NCI-H1105 treated with DMSO at 0.1 percent for 48 hours (cell line): Measurements from ENCODE around the gene NAV1.
"Not testable (repeated sequence)": the region's sequence is repeated elsewhere in the genome, so short reads cannot be mapped to it uniquely, and the experiment has no call there.

Source experiments
- DNase-seq: peaks from one replicate; lab custom pipeline; 2025; lab: John Stamatoyannopoulos, UW

The NAV1 gene

DNA sequence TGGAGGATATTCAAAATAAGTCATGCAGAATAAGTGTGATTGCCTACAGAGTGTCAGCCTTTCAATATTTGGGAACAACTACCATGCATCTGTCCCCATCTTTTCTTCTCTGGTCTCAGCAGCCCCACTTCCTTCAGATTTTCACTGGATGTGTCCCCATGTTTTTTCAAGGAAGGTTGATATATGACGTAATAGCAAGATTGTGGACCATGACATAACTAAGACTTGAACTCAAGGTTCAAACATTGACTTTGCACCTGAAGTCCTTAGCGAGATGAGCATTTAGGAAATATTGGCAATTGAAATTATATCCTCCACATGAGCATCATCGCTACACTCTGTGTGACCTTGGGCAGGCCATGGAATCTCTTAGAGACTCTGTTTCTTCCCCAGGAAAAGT is 5.8 kb downstream of the NAV1 start:
- DNase-seq, result no peak

DNA sequence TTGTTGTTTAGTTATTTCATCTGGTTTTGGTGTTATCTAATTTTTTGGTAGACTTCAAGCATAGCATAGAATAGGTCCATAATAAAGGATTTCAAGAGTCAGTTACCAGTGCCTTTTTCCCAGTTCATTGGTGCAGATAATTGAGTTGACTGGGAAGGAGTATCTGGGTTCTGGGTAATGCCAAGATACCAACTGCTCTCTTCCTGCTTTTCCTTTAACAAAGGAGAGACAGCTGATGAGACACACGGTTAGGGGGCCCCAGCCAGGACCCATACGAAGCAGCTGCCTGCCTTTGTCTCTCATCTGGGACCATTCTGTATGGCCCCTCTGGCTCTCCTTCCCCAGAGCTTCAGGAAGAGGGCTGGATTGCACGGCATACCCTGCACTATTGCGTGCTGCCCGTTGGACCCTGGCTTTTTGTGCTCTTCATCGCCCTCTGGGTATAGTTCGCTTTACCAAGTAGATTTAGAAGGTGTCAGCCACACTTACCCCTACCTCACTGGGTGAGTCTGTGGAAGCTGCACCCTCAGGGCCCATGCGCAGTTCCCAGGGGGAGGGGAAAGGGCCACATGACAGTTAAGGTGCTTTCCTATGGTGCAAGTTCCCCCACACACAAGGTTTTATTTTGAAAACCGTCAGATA is 7.0 kb downstream of the NAV1 start:
- peak; percentile 16 for DNase-seq

DNA sequence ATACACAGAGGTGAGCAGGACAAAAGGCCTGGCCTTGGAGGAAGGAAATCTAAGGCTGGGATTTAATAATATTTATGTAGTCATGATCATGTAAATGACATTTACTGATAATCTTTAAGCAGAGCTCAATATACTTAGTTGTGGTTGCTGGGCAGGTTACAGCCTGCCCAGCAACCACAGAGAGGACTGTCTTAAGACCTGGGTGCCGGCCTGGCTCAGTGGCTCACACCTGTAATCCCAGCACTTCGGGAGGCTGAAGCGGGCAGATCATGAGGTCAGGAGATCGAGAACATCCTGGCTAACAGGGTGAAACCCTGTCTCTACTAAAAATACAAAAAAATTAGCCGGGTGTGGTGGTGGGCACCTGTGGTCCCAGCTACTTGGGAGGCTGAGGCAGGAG is 10.6 kb downstream of the NAV1 start:
- not testable (repeated sequence) for DNase-seq

DNA sequence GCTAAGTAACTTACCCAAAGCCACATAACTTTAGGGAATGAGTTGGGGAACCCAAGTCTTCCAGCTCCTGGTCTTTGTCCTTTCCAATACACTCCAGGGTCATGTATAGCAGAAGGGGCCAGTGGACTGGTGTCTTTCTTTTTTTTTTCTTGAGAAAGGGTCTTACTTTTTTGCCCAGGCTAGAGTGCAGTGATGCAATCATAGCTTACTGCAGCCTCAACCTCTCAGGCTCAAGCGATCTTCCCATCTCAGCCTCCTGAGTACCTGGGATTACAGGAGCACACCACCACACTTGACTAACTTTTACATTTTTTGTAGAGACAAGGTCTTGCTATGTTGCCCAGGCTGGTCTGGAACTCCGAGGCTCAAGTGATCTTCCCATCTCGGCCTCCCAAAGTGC is 12.2 kb downstream of the NAV1 start:
- DNase-seq, result no peak

DNA sequence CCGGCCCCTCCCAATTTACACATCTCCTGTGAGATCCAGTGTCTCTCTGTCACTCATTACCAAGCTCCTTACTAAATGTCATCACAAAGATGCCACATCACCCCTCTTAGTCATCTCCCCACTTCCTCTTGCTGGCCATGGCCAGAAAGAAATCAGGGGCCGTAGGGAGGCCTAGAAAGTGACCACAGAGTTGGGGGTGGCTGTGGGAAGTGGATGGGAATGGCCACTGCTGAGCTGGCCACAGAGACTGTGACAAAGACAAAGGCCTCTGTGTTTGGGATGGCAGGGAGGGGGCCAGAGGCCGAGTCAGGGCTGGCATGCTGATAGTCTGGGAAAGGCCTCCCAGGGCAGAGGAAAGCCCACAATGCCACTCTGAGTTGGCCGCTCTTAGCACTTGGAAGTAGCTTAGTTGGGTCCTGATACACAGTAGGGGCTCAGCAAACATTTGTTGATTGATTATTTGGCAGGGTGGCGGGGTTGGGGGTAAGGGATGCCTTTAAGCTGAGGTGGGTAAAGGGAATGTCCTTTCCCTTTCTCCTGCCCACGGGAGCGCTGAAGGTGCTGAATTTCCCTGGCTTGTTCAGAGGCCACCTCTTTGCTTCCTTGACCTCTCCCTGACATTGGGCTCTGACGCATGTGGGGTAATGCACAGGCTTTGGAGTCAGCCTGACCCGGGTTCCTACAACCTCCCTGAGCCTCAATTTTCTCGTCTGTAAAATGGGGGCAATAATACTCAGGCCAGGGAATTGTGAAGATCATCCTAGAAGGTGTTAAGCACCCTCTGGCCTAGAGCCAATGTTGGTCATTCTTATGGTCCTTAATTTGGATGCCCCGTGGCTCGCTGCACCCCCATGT is 13.2 kb downstream of the NAV1 start:
- DNase-seq, result no peak

DNA sequence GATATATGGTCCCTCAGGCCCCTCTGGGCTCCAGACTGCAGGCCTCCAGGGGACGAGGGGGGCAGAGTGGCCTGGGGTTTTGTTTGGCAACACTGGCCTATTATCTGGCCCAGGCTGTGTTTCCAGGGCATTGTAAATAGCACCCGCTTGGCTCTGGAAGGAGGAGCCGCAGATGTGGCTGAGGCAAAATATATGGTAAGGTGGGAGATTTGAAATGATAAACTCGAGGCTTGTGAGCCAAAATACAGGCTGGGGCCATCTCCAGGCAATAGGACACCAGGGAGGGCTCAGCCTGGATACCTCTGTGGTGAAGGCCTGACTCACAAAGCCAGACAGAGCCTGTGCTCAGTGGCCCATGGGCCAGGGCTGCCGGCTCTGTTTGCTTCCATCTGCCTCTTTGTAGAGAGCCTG is 14.0 kb downstream of the NAV1 start:
- DNase-seq, result no peak

DNA sequence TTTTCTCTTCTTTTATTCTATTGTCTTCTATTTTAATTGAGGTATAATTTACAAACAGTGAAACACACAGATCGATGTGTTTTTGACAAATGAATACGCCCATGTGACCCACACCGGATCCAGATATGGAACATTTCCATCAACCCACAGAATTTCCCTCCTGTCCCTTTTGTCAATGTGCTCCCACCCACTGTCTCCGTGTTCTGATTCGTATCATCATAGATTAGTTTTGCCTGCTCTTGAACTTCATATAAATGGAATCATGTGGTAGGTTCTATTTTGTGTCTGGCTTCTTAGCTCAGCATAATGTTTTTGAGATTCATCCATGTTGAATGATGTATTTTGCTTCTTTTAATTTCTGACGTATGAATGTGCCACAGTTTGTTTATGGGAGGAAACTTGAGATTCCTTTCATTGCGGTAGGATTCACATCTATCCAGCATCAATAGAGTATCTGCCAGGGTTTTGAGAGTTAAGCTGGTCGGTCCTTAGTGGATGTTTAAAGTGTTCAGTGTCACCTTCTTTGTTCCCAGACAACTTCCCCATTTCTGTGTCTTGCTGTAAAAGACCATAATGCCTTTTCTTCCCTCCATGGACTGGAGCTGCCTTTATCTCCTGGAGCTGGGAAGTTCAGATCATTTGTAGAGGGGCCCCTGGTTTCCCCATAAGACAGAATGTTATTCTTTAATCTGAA is 14.7 kb downstream of the NAV1 start:
- DNase-seq, result no peak

DNA sequence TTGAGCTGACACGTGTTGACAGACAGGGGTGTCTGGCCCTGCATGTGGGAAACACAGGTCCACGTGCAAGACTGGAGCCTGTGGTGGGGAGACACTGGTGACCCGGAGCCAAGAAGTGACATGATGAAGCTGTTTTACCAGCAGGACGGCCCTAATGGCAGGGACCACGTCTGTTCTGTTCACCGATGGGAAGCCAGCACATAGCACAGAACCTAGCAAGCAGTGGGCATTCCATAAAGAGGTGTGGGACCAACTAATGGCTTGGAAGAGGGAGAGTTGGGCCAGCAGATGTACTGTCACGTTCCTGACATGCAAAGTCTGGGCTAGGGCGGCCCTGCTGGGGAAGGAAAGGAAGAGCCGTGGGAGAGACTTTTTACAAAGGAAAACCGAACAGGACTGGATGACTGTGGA is 15.3 kb downstream of the NAV1 start:
- DNase-seq, result no peak

DNA sequence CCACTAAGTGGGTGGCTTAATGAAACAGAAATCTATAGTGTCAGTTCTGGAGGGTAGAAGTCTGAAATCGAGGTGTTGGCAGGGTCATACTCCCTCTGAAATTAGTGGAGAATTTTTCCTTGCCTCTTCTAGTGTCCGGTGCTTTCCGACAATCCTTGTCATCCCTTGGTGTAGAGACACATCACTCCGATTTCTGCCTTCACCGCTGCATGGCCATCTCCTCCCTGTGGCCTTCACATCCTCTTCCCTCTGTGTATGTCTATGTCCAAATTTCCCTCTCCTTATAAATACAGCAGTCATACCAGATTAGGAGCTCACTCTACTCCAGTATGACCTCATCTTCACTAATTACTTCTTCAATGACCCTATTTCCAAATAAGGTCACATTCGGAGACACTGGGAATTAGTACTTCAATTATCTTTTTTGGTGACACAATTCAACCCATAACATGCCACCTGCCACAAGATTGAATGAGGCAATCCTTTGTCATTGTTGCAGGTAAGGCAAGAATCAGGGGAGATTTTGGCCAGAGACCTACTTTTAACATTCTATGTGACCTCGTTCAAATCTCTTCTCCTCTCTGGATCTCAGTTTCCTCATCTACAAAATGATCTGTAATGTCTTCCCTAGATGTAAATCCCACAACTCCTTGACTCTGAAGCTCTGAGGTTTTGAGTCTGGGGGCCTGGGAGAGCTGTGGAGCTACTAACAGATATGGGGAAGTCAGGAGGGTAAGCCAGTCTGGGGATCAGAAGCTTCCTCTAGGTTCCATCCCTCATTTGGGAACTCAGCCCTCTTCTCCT is 16.1 kb downstream of the NAV1 start:
- DNase-seq, result peak; percentile 39

DNA sequence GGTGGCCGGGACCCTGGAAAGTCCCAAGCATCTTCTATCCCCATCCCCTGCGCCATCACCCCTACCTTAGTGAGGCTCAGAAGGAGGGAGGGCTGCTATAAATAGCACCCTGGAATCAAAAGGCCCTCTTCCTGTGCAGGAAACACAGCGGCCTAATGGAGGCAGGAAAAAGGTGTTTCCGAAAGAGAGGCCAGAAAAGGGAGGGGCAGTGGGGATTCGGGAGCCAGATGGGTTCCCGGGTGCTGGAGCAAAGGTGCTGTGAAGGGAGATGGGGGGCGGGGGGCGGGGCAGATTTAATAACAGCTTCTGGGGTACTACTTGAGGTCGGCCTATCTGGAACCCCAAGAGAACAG is 16.6 kb downstream of the NAV1 start:
- DNase-seq, result no peak

DNA sequence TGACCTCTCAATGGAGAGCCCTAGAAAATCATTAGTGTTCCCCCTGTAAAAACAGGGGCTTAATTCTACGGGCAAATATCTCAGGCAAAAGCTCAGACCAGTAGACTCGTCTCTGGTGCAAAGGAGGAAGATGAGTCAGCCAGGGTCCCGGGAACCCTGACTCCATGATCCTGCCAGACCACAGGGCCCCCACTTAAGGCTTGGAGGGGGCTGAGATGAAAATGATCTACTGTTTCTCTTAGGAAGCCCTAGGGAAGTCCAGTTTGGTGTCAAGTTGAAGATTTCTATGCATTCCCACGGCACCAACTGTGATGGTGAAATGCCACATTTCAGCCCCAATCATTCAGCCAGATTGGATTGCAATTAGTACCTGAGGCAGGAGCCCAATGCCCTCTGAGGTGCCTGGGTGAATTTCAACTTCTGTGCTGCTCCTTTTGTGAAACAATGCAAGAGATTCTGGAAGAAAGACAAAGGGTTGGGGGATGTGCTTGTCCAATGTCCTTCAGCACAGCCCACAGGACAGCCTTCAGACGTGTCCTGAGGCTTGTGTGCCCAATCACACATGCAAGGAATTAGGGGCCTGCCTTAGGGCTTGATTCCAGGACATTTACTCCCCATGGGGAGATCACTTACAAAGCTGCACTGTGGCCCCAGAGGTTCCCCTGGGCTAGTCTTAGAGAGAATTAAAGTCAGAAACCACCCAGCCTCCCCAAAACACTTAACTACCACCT is 18.1 kb downstream of the NAV1 start:
- DNase-seq, result no peak

DNA sequence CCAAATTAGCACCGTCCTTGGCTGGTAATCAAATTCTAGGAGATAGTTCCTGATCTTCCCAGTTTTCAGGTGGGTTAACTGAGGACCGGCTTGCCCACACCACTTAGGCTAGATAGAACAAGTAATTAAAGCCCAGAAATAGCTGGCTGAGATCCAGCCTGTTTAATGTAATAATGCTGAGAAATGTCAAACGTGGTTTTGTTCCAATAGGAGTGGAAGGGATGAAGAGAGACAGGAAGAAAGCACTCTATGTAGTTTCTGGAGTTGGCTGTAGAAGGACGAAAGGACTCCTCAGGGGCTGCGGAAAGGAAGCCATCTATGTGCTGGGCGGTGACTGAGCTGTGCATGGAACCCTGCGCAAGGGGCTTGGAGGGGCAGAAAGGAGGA is 18.6 kb downstream of the NAV1 start:
- peak; percentile 36 for DNase-seq

DNA sequence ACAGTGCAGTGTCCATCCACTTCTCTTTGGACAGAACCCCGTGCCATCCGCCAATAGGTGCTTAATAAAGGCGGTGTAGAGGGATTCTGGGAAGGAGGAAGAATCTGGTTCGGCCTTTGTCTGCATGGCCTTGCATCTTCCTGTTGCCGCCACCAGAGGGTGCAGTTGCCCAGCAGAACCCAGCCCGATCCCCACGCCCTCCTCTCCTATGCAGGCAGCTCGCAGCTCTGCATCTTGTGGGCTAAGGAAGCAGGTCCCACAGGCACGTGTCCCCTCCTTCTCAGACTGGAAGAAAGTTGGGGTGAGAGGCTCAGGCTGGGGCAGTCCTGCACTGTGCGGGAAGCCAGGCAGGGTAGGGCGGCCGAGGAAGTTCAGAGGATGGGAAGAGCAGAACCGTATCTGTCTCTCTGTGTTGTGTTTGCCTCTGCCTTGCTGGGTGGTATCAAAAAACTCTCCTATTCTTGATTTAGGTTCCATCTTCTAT is 20.8 kb downstream of the NAV1 start:
- DNase-seq, result peak; percentile 77

DNA sequence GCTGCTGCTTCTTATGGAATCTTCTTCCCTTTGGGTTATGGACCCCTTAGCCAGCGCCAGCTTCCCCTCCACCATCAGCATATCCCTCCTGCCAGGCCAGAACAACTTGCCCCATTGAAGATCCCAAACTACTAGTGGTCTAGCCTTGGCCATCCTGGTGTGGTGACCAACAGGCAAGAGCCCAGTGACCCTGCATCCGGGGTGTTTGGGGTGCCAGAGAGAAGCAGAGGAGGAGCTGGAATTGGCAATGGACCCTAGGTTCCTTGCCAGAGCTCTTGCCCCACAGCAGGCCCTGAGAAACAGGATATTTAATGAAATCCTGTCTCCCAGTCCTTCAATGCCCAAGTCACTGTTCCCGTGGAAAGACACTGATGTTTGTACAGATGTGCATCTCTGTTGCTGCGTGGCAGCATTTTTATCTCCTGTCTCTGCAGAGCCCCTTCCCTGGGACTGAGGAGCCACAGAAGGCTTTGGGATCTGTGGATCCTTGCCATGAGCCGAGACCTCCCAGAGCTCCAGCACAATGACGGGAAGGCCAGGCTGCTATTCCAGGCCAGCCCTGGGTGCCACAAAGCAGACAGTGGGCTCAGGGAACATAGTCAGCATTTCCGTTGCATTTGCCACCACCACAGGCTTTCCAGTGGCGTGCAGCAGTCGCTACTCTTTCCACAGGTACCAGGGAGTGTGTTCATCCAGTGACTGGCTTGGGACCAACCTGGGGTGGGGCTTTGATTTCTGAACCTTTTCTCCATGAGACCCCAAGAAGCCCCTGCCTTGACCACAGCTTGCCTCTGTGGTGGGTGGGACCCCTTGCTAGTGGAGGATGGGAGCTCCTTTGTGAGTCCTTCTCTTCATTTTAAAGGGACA is 21.6 kb downstream of the NAV1 start:
- DNase-seq, result no peak

DNA sequence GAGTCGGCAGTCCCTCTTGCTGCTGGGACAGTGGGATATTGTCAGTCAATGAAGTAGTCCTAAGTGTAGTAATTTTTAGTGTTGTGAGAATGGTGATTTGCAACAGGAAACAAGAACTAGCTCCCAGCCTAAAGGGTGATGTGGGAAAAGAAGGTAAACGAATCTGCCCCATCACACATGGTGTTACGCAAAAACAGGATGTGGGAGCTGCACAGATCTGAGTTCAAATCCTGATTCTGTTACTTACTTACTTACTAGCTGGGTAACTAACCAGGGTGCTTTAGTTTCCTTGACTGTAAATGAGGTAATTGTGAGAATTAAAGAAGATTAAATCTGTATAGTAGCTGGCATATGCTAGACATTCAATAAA is 22.3 kb downstream of the NAV1 start:
- DNase-seq, result no peak

DNA sequence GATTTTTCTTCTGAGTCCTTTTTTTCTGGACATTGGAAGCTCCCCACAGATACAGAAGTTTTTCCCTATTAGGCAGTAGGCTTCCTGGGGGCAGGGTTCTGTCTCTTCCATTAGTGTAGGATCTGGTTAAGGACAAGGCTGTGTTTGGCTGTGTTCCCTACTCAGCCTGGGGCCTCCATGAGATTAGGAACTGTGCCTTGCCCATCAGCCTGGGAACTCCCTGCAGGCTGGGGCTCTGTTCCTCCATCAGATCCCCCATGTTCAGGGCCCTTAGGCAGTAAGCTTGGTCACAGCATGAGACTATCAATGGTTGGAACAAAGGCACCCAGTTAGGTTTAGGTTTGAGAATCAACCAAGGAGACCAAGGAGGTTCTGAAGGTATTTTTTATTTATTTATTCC is 22.7 kb downstream of the NAV1 start:
- no peak for DNase-seq

DNA sequence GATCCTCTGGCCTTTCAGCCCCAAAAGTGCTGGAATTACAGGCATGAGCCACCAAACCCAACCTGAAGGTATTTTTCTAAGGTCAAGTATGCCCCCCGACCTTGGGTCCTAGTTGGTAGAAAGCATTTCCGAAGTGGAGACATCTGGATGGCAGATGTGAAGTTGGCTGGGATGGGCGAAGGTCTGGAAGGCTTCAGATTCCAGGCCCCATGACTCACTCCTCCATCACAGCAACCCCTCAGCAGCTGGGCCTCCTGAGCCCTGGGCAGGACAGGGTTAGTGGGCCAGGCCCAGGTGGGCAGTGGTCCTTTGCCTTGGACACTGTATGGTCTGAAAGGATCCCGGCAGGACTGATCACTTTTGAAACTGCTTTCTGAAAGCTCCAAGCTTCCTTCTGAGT is 23.3 kb downstream of the NAV1 start:
- no peak for DNase-seq

DNA sequence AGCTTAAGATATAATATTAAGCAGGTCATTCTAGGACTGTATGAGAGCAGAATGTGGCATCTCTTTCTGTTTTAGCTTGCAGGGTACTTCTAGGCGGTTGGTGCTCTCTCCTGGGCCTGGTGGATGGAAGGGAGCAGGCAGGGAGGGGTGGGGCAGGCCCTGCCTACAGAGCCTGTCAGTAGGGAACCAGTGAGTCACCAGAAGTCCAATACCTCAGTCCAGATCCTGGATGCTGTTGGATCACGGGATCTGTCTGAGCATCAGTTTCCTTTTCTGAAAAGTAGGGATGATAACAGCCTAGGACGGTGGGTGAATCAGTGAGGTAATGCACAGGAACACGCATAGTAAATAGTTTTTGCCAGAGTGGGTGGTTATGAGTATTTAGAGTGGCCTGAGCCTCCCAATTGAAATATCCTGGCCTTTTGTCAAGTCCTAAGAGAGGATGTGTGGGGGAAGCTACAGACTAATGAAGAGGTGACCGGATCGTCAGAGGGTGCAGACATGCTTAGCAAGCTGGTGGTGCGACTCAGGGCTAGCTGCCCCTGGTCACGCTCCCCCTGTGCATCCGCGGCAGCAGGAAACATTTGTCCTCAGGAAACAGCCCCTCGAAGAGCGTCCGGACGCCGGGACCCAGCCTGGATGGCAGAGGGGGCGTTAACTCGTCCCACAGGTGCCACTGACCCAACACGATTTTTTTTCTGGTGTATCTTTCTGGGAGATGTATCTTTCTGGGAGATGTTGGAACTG is 23.9 kb downstream of the NAV1 start:
- DNase-seq, result no peak

DNA sequence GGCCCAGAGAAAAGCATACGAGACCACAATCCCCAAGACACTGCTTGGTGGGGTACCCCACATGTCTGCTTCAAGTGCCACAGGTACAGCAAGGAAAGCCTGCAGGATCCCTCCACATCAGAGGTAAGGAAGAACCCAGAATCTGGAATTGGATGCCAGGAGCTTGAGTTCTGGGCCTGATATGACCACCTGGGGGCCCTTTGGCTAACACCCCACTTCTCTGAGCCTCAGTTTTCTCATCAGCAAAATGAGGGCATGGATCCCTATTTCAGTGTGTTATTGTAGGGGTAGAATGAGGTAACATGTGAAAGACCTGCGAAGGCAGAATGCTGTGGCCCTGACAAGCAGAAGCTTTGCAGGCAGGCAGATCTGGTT is 24.5 kb downstream of the NAV1 start:
- no peak for DNase-seq

DNA sequence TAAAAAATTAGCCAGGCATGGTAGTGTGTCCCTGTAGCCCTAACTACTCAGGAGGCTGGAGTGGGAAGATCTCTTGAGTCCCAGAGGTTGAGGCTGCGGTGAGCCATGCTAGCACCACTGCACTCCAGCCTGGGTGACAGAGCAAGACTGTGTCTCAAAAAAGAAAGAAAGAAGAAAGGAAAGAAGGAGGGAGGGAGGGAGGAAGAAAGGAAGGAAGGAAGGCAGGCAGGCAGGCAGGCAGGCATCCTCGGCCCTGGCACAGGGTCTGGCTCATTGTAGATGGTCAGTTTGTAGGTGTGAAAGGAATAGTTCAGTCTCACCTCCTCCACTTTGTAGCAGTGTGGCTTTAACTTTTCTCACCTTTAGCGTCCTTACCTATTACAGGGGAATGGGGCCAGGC is 25.0 kb downstream of the NAV1 start:
- DNase-seq, result no peak
